WTC11 (cell line): ENCODE data around the gene NDUFB10. TPM values are rescaled to one million over a fixed set of nuclear protein-coding genes. Genes with fewer than 3 reads are reported as not detected.

Source experiments
- ARID4B ChIP-seq: sonication (generic); formaldehyde crosslinking; IDR thresholded peaks from 2 replicates; pipeline ENCODE4 v1.8.0; 2023; ENCODE audit warnings: missing genetic modification reagents, mild to moderate bottlenecking, borderline replicate concordance
- ATF6 ChIP-seq: sonication (generic); formaldehyde crosslinking; IDR thresholded peaks from 2 replicates; pipeline ENCODE4 v1.8.1; 2023; ENCODE audit warnings: mild to moderate bottlenecking, missing genetic modification reagents
- E2F1 ChIP-seq: sonication (generic); formaldehyde crosslinking; IDR thresholded peaks from 2 replicates; pipeline ENCODE4 v1.8.0; 2022; ENCODE audit warnings: mild to moderate bottlenecking, missing genetic modification reagents
- FOXK1 ChIP-seq: sonication (generic); formaldehyde crosslinking; IDR thresholded peaks from 2 replicates; pipeline ENCODE4 v1.8.0; 2022; ENCODE audit warnings: mild to moderate bottlenecking, moderate library complexity, missing genetic modification reagents
- FOXP1 ChIP-seq: sonication (generic); formaldehyde crosslinking; IDR thresholded peaks from 2 replicates; pipeline ENCODE4 v1.8.0; 2022; ENCODE audit warnings: missing genetic modification reagents, mild to moderate bottlenecking, moderate library complexity, borderline replicate concordance
- GTF2I ChIP-seq: fragments of 250-450 bp; sonication (Bioruptor Pico); conservative IDR thresholded peaks from 2 replicates; pipeline ENCODE4 v1.4.0; 2021; ENCODE audit warnings: mild to moderate bottlenecking
- IRF2 ChIP-seq: sonication (generic); formaldehyde crosslinking; IDR thresholded peaks from 2 replicates; pipeline ENCODE4 v1.8.0; 2022; ENCODE audit warnings: low read depth, missing genetic modification reagents, borderline replicate concordance
- JAZF1 ChIP-seq: fragments of 250-450 bp; sonication (Bioruptor Pico); IDR thresholded peaks from 2 replicates; pipeline ENCODE4 v1.9.0; 2021; ENCODE audit warnings: moderate library complexity, mild to moderate bottlenecking, inconsistent platforms
- MXD4 ChIP-seq: fragments of 250-450 bp; sonication (Bioruptor Pico); IDR thresholded peaks from 2 replicates; pipeline ENCODE4 v1.8.0; 2021; ENCODE audit warnings: mild to moderate bottlenecking, moderate library complexity, borderline replicate concordance
- PREB ChIP-seq: sonication (generic); formaldehyde crosslinking; IDR thresholded peaks from 2 replicates; pipeline ENCODE4 v1.8.1; 2022; ENCODE audit warnings: mild to moderate bottlenecking, missing genetic modification reagents, moderate library complexity, borderline replicate concordance
- PRRX2 ChIP-seq: fragments of 250-450 bp; sonication (Bioruptor Pico); IDR thresholded peaks from 2 replicates; pipeline ENCODE4 v1.8.0; 2021; ENCODE audit warnings: mild to moderate bottlenecking
- RELA ChIP-seq: sonication (generic); formaldehyde crosslinking; IDR thresholded peaks from 2 replicates; pipeline ENCODE4 v1.8.1; 2022; ENCODE audit warnings: missing genetic modification reagents, mild to moderate bottlenecking, borderline replicate concordance
- SMAD4 ChIP-seq: sonication (generic); formaldehyde crosslinking; IDR thresholded peaks from 2 replicates; pipeline ENCODE4 v1.8.0; 2022; ENCODE audit warnings: mild to moderate bottlenecking, missing genetic modification reagents
- STAT6 ChIP-seq: sonication (generic); formaldehyde crosslinking; conservative IDR thresholded peaks from 2 replicates; pipeline ENCODE4 v1.8.1; 2023; ENCODE audit warnings: mild to moderate bottlenecking, low read depth, missing genetic modification reagents, moderate library complexity
- TCF7 ChIP-seq: sonication (generic); formaldehyde crosslinking; IDR thresholded peaks from 2 replicates; pipeline ENCODE4 v1.8.0; 2022; ENCODE audit warnings: mild to moderate bottlenecking, low read depth, missing genetic modification reagents, moderate library complexity
- USF1 ChIP-seq: sonication (generic); formaldehyde crosslinking; IDR thresholded peaks from 2 replicates; pipeline ENCODE4 v1.8.0; 2022; ENCODE audit warnings: mild to moderate bottlenecking, missing genetic modification reagents
- ZNF121 ChIP-seq: sonication (generic); formaldehyde crosslinking; IDR thresholded peaks from 2 replicates; pipeline ENCODE4 v1.8.0; 2023; ENCODE audit warnings: missing genetic modification reagents
- ZNF232 ChIP-seq: sonication (generic); formaldehyde crosslinking; IDR thresholded peaks from 2 replicates; pipeline ENCODE4 v1.8.0; 2022; ENCODE audit warnings: mild to moderate bottlenecking, missing genetic modification reagents
- ZNF671 ChIP-seq: fragments of 250-450 bp; sonication (Bioruptor Pico); IDR thresholded peaks from 2 replicates; pipeline ENCODE4 v1.8.0; 2021; ENCODE audit warnings: mild to moderate bottlenecking
- total RNA-seq: library from RNA; stranded (reverse); gene quantifications from 3 replicates; pipeline ENCODE4 v1.2.3, GENCODE V29; 2021
- TF ChIP-seq, protein P1 (sequence below): fragments of 250-450 bp; sonication (Bioruptor Pico); IDR thresholded peaks from 2 replicates; pipeline ENCODE4 v2.1.2; 2022; ENCODE audit warnings: mild to moderate bottlenecking, moderate library complexity
- TF ChIP-seq, protein P2 (sequence below): sonication (generic); formaldehyde crosslinking; IDR thresholded peaks from 2 replicates; pipeline ENCODE4 v1.8.0; 2023; ENCODE audit warnings: mild to moderate bottlenecking, missing genetic modification reagents

The NDUFB10 gene
- total RNA-seq, 1 experiment from 2014 or later = 228 TPM

GRCh38 chr16:1979271-1980029, 20.1 kb downstream of the NDUFB10 start (continued):
- TF ChIP-seq TCF7 (0 out of 2 replicates have a peak, but pooled peaks have one; percentile 63), FOXP1 (CRISPR knock-in tag) (0 out of 2 replicates have a peak, but pooled peaks have one; percentile 26), ATF6 (no peak), STAT6 (CRISPR knock-in tag) (peak; percentile 81; the same call in 1 of the 2 replicates), ZNF232 (CRISPR knock-in tag) (no peak), MXD4 (CRISPR knock-in tag) (no peak), PRRX2 (CRISPR knock-in tag) (no peak), GTF2I (CRISPR knock-in tag) (no peak), ZNF121 (0 out of 2 replicates have a peak, but pooled peaks have one; percentile 8), ARID4B (CRISPR knock-in tag) (no peak; the same call in 1 of the 2 replicates), USF1 (CRISPR knock-in tag) (no peak), JAZF1 (CRISPR knock-in tag) (no peak), SMAD4 (no peak), ZNF671 (CRISPR knock-in tag) (no peak), RELA (CRISPR knock-in tag) (peak; percentile 28; the same call in 1 of the 2 replicates), E2F1 (CRISPR knock-in tag) (no peak), FOXK1 (peak; percentile 68; the same call in 1 of the 2 replicates), IRF2 (CRISPR knock-in tag) (no peak), PREB (CRISPR knock-in tag) (no peak)
- TF ChIP-seq, protein P1, sequence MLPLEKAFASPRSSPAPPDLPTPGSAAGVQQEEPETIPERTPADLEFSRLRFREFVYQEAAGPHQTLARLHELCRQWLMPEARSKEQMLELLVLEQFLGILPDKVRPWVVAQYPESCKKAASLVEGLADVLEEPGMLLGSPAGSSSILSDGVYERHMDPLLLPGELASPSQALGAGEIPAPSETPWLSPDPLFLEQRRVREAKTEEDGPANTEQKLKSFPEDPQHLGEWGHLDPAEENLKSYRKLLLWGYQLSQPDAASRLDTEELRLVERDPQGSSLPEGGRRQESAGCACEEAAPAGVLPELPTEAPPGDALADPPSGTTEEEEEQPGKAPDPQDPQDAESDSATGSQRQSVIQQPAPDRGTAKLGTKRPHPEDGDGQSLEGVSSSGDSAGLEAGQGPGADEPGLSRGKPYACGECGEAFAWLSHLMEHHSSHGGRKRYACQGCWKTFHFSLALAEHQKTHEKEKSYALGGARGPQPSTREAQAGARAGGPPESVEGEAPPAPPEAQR = no peak
- TF ChIP-seq, protein P2, sequence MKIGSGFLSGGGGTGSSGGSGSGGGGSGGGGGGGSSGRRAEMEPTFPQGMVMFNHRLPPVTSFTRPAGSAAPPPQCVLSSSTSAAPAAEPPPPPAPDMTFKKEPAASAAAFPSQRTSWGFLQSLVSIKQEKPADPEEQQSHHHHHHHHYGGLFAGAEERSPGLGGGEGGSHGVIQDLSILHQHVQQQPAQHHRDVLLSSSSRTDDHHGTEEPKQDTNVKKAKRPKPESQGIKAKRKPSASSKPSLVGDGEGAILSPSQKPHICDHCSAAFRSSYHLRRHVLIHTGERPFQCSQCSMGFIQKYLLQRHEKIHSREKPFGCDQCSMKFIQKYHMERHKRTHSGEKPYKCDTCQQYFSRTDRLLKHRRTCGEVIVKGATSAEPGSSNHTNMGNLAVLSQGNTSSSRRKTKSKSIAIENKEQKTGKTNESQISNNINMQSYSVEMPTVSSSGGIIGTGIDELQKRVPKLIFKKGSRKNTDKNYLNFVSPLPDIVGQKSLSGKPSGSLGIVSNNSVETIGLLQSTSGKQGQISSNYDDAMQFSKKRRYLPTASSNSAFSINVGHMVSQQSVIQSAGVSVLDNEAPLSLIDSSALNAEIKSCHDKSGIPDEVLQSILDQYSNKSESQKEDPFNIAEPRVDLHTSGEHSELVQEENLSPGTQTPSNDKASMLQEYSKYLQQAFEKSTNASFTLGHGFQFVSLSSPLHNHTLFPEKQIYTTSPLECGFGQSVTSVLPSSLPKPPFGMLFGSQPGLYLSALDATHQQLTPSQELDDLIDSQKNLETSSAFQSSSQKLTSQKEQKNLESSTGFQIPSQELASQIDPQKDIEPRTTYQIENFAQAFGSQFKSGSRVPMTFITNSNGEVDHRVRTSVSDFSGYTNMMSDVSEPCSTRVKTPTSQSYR (CRISPR knock-in tag) = no peak
